Testis (tissue), 2 donors: ENCODE measurements around the gene DNAJC13.

Source experiments
- POLR2A ChIP-seq: fragments of 450-650 bp; IDR thresholded peaks from one replicate; pipeline ENCODE4 v1.6.1; 2017; ENCODE audit warnings: antibody characterized with exemption, mild to moderate bottlenecking, moderate library complexity
- TF ChIP-seq, protein P1 (sequence below), 3 experiments: fragments of 450-650 bp in 2 of 3; fragments of 200-600 bp in 1 of 3; sonication (generic) in 1 of 3; IDR thresholded peaks; one replicate each; pipeline ENCODE4 v1.5.1; 2016 to 2019; ENCODE audit warnings: antibody characterized with exemption in 3 of 3, mild to moderate bottlenecking in 2 of 3, moderate library complexity in 1 of 3

DNA sequence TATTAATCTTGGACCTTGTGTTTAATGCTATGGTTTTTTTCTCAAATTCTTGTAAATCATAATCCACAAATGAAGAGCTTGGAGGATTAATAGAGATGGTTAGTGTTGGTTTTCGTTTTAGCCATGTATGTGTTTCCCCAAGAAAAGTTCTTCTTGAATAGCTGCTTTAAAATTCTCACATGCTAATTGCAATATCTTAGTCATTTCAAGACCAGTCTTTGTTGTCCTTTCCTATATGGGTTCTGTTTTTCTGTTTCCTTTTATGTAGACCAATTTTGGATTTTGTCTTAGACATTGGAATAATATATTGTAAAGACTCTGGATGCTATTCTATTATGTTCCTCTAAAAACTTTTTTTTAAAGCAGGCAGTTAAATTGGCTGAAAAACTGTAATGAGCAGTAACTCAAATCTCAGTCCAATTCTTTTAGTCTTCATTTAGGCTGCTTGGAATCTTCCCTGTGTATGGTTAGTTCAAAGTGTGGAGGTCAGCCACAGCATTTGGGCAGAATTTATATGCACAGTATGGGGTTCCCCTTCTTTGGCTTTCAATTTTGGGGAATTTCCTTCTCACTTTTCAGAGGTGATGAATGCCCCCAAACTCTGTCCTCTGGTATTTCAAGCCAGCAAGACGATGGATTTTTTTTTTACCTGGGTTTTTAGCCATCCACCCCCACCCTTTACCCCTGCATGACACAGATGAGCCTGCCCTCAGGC lies 39.1 kb upstream of the DNAJC13 start:
- TF ChIP-seq, protein P1, sequence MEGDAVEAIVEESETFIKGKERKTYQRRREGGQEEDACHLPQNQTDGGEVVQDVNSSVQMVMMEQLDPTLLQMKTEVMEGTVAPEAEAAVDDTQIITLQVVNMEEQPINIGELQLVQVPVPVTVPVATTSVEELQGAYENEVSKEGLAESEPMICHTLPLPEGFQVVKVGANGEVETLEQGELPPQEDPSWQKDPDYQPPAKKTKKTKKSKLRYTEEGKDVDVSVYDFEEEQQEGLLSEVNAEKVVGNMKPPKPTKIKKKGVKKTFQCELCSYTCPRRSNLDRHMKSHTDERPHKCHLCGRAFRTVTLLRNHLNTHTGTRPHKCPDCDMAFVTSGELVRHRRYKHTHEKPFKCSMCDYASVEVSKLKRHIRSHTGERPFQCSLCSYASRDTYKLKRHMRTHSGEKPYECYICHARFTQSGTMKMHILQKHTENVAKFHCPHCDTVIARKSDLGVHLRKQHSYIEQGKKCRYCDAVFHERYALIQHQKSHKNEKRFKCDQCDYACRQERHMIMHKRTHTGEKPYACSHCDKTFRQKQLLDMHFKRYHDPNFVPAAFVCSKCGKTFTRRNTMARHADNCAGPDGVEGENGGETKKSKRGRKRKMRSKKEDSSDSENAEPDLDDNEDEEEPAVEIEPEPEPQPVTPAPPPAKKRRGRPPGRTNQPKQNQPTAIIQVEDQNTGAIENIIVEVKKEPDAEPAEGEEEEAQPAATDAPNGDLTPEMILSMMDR (IDR thresholded peaks at IDR 0.05) = no peak
- no peak for TF ChIP-seq POLR2A
